Sigmoid colon (tissue), 3 donors: ENCODE data around the gene ANKRD6.

ENCODE experiments used
- POLR2A ChIP-seq, 2 donors: fragments of 450-650 bp; IDR thresholded peaks; one replicate each; pipeline ENCODE4 v1.6.1; 2016; ENCODE audit warnings: antibody characterized with exemption in 2 of 2, mild to moderate bottlenecking in 2 of 2, moderate library complexity in 2 of 2
- TF ChIP-seq, protein P1 (sequence below), 4 experiments: fragments of 450-650 bp in 3 of 4; fragments of 200-600 bp in 1 of 4; IDR thresholded peaks; one replicate each; pipeline ENCODE4 v1.5.1; 2016 to 2019; ENCODE audit warnings: antibody characterized with exemption in 4 of 4, mild to moderate bottlenecking in 3 of 4, moderate library complexity in 2 of 4

GRCh38 chr6:89583559-89583958 is 150.6 kb downstream of the ANKRD6 start:
- TF ChIP-seq POLR2A (IDR thresholded peaks at IDR 0.05): no peak
- TF ChIP-seq, protein P1, sequence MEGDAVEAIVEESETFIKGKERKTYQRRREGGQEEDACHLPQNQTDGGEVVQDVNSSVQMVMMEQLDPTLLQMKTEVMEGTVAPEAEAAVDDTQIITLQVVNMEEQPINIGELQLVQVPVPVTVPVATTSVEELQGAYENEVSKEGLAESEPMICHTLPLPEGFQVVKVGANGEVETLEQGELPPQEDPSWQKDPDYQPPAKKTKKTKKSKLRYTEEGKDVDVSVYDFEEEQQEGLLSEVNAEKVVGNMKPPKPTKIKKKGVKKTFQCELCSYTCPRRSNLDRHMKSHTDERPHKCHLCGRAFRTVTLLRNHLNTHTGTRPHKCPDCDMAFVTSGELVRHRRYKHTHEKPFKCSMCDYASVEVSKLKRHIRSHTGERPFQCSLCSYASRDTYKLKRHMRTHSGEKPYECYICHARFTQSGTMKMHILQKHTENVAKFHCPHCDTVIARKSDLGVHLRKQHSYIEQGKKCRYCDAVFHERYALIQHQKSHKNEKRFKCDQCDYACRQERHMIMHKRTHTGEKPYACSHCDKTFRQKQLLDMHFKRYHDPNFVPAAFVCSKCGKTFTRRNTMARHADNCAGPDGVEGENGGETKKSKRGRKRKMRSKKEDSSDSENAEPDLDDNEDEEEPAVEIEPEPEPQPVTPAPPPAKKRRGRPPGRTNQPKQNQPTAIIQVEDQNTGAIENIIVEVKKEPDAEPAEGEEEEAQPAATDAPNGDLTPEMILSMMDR (IDR thresholded peaks at IDR 0.05): no peak
